Testis (tissue), 3 donors: ENCODE data around the gene PTPRN2. TPM values are rescaled to one million over a fixed set of nuclear protein-coding genes. Genes with fewer than 3 reads are reported as not detected.

Source experiments
- DNase-seq: peaks from one replicate; pipeline ENCODE4 v3.0.0-alpha.2; 2019
- H3K27ac ChIP-seq, 2 donors: fragments of 200-600 bp; sonication (generic); one replicate each; pipeline ENCODE4 v1.5.1; 2019
- H3K27me3 ChIP-seq: fragments of 200-600 bp; sonication (generic); one replicate; pipeline ENCODE4 v1.5.1; 2019
- H3K36me3 ChIP-seq: fragments of 200-600 bp; sonication (generic); one replicate; pipeline ENCODE4 v1.5.1; 2017; ENCODE audit warnings: low read depth; ENCODE audit errors: missing control alignments
- H3K4me1 ChIP-seq: fragments of 200-600 bp; sonication (generic); one replicate; pipeline ENCODE4 v1.5.1; 2019
- H3K4me3 ChIP-seq, 2 donors: fragments of 200-600 bp; sonication (generic); one replicate each; pipeline ENCODE4 v1.5.1; 2017 to 2019
- H3K9me3 ChIP-seq: fragments of 200-600 bp; sonication (generic); one replicate; pipeline ENCODE4 v1.5.1; 2017
- CTCF ChIP-seq, 3 experiments: fragments of 450-650 bp in 2 of 3; fragments of 200-600 bp in 1 of 3; sonication (generic) in 1 of 3; IDR thresholded peaks; one replicate each; pipeline ENCODE4 v1.5.1; 2016 to 2019; ENCODE audit warnings: antibody characterized with exemption in 3 of 3, mild to moderate bottlenecking in 2 of 3, moderate library complexity in 1 of 3
- POLR2A ChIP-seq: fragments of 450-650 bp; IDR thresholded peaks from one replicate; pipeline ENCODE4 v1.6.1; 2017; ENCODE audit warnings: antibody characterized with exemption, mild to moderate bottlenecking, moderate library complexity
- WGBS, 2 donors: methylation state at CpG; one replicate each; pipeline ENCODE4 v1.1.5; 2018; 5-methylcytosine and 5-hydroxymethylcytosine counted together
- intact Hi-C: fragments of 100-400 bp; cut with DNase I; formaldehyde crosslinking; loops from one replicate; pipeline ENCODE4 v1.15.1; 2023; ENCODE audit warnings: low total_unique reads
- polyA plus RNA-seq: library from polyadenylated mRNA; stranded (reverse); fragments of 350-450 nt; fragmentation: Illumina TruSeq; extraction: RNeasy Lipid Tissue Mini Kit (QIAGEN cat#74804); gene quantifications from one replicate; pipeline ENCODE4 v1.2.3, GENCODE V29; 2014; ENCODE audit warnings: low read depth, low replicate concordance; ENCODE audit not compliant: insufficient read depth
- total RNA-seq, 2 donors: library from RNA; depleted of rRNA; stranded (reverse); fragments of >200 nt; gene quantifications; one replicate each; pipeline ENCODE4 v1.2.3, GENCODE V29; 2016

PTPRN2 gene
- total and polyA plus RNA-seq, 3 donors from 2014 or later = 9.3 to 10.8 (median 9.8) TPM

- 92 to 93% methylated on average over 13 to 23 of the region's 23 CpGs for WGBS, 2 donors
- intact Hi-C loops = no loop called here
- no peak for DNase-seq
- H3K27ac ChIP-seq = no peak overlapping the region
- TF ChIP-seq CTCF (IDR thresholded peaks at IDR 0.05) (no peak), POLR2A (no peak)
- no peaks in the 10 kb centered on the region for H3K9me3 ChIP-seq
- no peak overlapping the region for H3K4me3 ChIP-seq
- H3K36me3 ChIP-seq = no peaks in the 10 kb centered on the region
- H3K4me1 ChIP-seq = no peaks in the 10 kb centered on the region
- H3K27me3 ChIP-seq = no peaks in the 10 kb centered on the region
These were observed 16.4 kb upstream of the PTPRN2 start for GRCh38 chr7:158603773-158604755.

DNA sequence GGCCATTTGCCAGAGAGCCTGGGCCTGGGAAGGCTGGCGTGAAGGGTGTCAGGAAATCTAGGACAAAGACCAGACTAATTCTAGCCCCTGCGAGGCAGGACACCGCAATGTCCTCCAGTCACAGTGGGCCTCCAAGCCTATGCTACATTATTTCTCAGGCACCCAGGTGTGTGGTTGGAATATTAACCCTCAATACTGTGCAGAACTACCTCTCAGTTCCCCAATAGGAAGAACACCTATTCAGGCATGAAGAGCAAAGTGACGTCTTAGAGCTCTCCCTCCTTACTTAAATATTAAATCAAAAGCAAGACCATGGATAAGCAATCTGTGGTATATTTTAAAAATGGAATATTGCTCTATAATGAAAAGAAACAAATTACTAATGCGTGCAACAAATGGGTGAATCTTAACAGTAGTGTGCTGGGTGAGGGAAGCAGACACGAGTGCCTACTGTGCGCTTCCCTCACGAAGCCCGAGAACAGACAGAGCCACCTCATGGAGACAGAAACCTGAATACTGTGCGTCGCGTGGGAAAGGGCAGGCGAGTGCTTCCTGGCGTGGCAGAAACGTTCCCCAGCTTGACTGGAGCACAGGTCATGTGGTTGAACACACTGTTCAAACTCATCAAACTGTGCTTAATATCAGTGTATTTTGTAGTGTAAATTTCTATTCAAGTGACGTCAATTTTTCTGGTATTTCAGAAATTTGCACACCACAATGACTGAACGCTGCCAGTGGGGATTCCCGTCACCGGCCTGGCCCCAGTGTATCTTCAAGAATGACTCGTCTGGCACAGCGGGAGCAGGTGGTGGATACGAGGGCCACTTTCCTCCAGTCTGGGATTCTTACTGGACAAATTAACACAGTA is 15.5 kb upstream of the PTPRN2 start:
- H3K36me3 ChIP-seq = no peaks in the 10 kb centered on the region
- H3K27me3 ChIP-seq = no peaks in the 10 kb centered on the region
- intact Hi-C loops = no loop called here
- H3K27ac ChIP-seq = no peak overlapping the region
- WGBS, 2 donors = 89 to 91% methylated on average over 22 of the region's 22 CpGs
- TF ChIP-seq POLR2A (no peak), CTCF (IDR thresholded peaks at IDR 0.05) (no peak)
- no peaks in the 10 kb centered on the region for H3K4me1 ChIP-seq
- no peak overlapping the region for H3K4me3 ChIP-seq
- no peaks in the 10 kb centered on the region for H3K9me3 ChIP-seq
- no peak for DNase-seq

GRCh38 chr7:158602041-158602440 is 14.4 kb upstream of the PTPRN2 start:
- intact Hi-C loops = no loop called here
- WGBS, 2 donors = 93 to 97% methylated on average over 5 to 7 of the region's 7 CpGs
- Histone ChIP-seq H3K4me1 (no peaks in the 10 kb centered on the region), H3K27ac (no peak overlapping the region), H3K9me3 (no peaks in the 10 kb centered on the region), H3K4me3 (no peak overlapping the region), H3K27me3 (no peaks in the 10 kb centered on the region), H3K36me3 (no peaks in the 10 kb centered on the region)
- TF ChIP-seq CTCF (IDR thresholded peaks at IDR 0.05) (no peak), POLR2A (no peak)
- no peak for DNase-seq

DNA sequence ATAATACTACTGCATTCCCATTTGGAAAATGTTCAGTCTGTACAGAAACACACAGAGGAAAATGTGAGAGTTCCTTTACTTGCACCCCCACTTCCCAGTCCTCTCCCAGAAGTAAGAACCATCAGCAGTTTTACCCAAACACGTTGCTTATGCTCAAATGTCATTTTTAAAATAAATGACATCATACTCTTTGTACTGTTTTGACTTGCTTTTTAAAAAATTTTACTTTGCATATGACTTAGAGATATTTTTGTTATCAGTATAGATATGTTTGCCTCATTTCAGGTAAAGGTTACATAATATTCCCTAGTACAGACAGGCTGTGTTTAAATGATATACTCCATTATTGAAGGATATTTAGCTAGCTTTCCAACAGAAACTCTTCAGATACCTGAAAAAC is 13.5 kb upstream of the PTPRN2 start:
- WGBS, 2 donors = 77 to 85% methylated on average over 1 of the region's 1 CpG

More for the DNA sequence above, 13.5 kb upstream of the PTPRN2 start:
- Histone ChIP-seq H3K4me1 (no peaks in the 10 kb centered on the region), H3K4me3 (no peak overlapping the region), H3K9me3 (no peaks in the 10 kb centered on the region), H3K36me3 (no peaks in the 10 kb centered on the region), H3K27ac (no peak overlapping the region), H3K27me3 (no peaks in the 10 kb centered on the region)
- TF ChIP-seq POLR2A (no peak), CTCF (IDR thresholded peaks at IDR 0.05) (no peak)
- no peak for DNase-seq
- intact Hi-C loops = no loop called here
